ENCODE data around the gene GAS2L1.

Gene GAS2L1

GRCh38 chr22:29275819-29276565 lies 30.5 kb upstream of the GAS2L1 start:
- DNase-seq (ENCODE audit: low read depth) = no peak

- DNase-seq (ENCODE audit: low read depth) = no peak
Measured at GRCh38 chr22:29277927-29278326, 28.5 kb upstream of the GAS2L1 start.

- DNase-seq (ENCODE audit: low read depth) = no peak
Measured at GRCh38 chr22:29284196-29284595, 22.3 kb upstream of the GAS2L1 start.

- no peak for DNase-seq (ENCODE audit: low read depth)
Measured at GRCh38 chr22:29288837-29289236, 17.6 kb upstream of the GAS2L1 start.

GRCh38 chr22:29290061-29290460 lies 16.4 kb upstream of the GAS2L1 start:
- DNase-seq (ENCODE audit: low read depth) = no peak

- no peak for DNase-seq (ENCODE audit: low read depth)
Measured at GRCh38 chr22:29291215-29291614, 15.2 kb upstream of the GAS2L1 start.

GRCh38 chr22:29292379-29292778 lies 14.1 kb upstream of the GAS2L1 start:
- no peak for DNase-seq (ENCODE audit: low read depth)

- no peak for DNase-seq (ENCODE audit: low read depth)
Measured at GRCh38 chr22:29298641-29299040, 7.8 kb upstream of the GAS2L1 start.

- DNase-seq (ENCODE audit: low read depth) = no peak
Measured at GRCh38 chr22:29299136-29299900, 7.1 kb upstream of the GAS2L1 start.

- no peak for DNase-seq (ENCODE audit: low read depth)
Measured at GRCh38 chr22:29300467-29300806, 6.0 kb upstream of the GAS2L1 start.

- no peak for DNase-seq (ENCODE audit: low read depth)
Measured at GRCh38 chr22:29300807-29301601, 5.4 kb upstream of the GAS2L1 start.

- no peak for DNase-seq (ENCODE audit: low read depth)
Measured at GRCh38 chr22:29301716-29302401, 4.6 kb upstream of the GAS2L1 start.

- no peak for DNase-seq (ENCODE audit: low read depth)
Measured at GRCh38 chr22:29302402-29302680, 4.1 kb upstream of the GAS2L1 start.

- DNase-seq (ENCODE audit: low read depth) = no peak
Measured at GRCh38 chr22:29302681-29303465, 3.6 kb upstream of the GAS2L1 start.

- DNase-seq (ENCODE audit: low read depth) = no peak
Measured at GRCh38 chr22:29305836-29306174, 645 bp upstream of the GAS2L1 start.

- DNase-seq (ENCODE audit: low read depth) = peak; percentile 51
Measured at GRCh38 chr22:29306835-29307595, 565 bp downstream of the GAS2L1 start.

GRCh38 chr22:29307596-29308147 lies 1.2 kb downstream of the GAS2L1 start:
- DNase-seq (ENCODE audit: low read depth) = no peak

- no peak for DNase-seq (ENCODE audit: low read depth)
Measured at GRCh38 chr22:29308148-29308790, 1.8 kb downstream of the GAS2L1 start.

GRCh38 chr22:29308791-29309262 lies 2.4 kb downstream of the GAS2L1 start:
- DNase-seq (ENCODE audit: low read depth) = no peak

Measured in CMK (cell line).